PC-3 (cell line): ENCODE results near the gene VPS26C. TPM values are rescaled to one million over a fixed set of nuclear protein-coding genes. Genes with fewer than 3 reads are reported as not detected.

Source experiments
- ATAC-seq: fragments of 200-7000 bp; cut with Tn5 transposase; 2 replicates; pipeline ENCODE4 v1.9.1; 2020; ENCODE audit warnings: mild to moderate bottlenecking, moderate library complexity
- BruUV-seq: library from RNA; stranded (reverse); fragments of 400-500 nt; replicated peaks from 2 replicates; lab custom pipeline; 2021; lab: Mats Ljungman, UMichigan
- CTCF ChIA-PET: fragments of 300-600 bp; sonication (Branson Sonifier 250); formaldehyde crosslinking; loops from one replicate; lab custom pipeline; 2022; ENCODE audit warnings: antibody characterized with exemption; lab: Charles Lee
- POLR2A ChIA-PET: fragments of 300-600 bp; sonication (Branson Sonifier 250); formaldehyde crosslinking; loops from one replicate; lab custom pipeline; 2022; ENCODE audit warnings: antibody characterized with exemption; ENCODE audit not compliant: unreplicated experiment; lab: Charles Lee
- DNase-seq: peaks from one replicate; pipeline ENCODE4 v3.0.0-alpha.2; 2015
- H2AFZ ChIP-seq: fragments of 300-600 bp; sonication (generic); 2 replicates; pipeline ENCODE4 v1.6.0; 2016; ENCODE audit warnings: antibody characterized with exemption, low read length
- H3F3A ChIP-seq: fragments of 300-600 bp; sonication (generic); one replicate; pipeline ENCODE4 v1.6.0; 2017; ENCODE audit warnings: antibody characterized with exemption, low read length, control low read depth, mild to moderate bottlenecking; ENCODE audit not compliant: unreplicated experiment
- H3K27ac ChIP-seq: fragments of 300-600 bp; sonication (generic); 2 replicates; pipeline ENCODE4 v1.5.1; 2016; ENCODE audit warnings: mild to moderate bottlenecking, low read length
- H3K27me3 ChIP-seq: fragments of 300-600 bp; sonication (generic); 2 replicates; pipeline ENCODE4 v1.6.1; 2016; ENCODE audit warnings: low read length, mixed read lengths
- H3K36me3 ChIP-seq: fragments of 300-600 bp; sonication (generic); 2 replicates; pipeline ENCODE4 v1.6.1; 2016; ENCODE audit warnings: low read depth, mixed run types, low read length, mixed read lengths
- H3K4me1 ChIP-seq: fragments of 300-600 bp; sonication (generic); 2 replicates; pipeline ENCODE4 v1.5.1; 2016; ENCODE audit warnings: low read length; ENCODE audit not compliant: insufficient read depth
- H3K4me2 ChIP-seq: fragments of 300-600 bp; sonication (generic); 2 replicates; pipeline ENCODE4 v1.6.0; 2016; ENCODE audit warnings: low read length
- H3K4me3 ChIP-seq: fragments of 300-600 bp; sonication (generic); 2 replicates; pipeline ENCODE4 v1.5.1; 2016; ENCODE audit warnings: mild to moderate bottlenecking, low read length, mixed read lengths
- H3K79me2 ChIP-seq: fragments of 300-600 bp; sonication (generic); 2 replicates; pipeline ENCODE4 v1.6.1; 2017; ENCODE audit warnings: low read length, mixed read lengths
- H3K9ac ChIP-seq: fragments of 300-600 bp; sonication (generic); 2 replicates; pipeline ENCODE4 v1.6.0; 2016; ENCODE audit warnings: mild to moderate bottlenecking, low read length
- H3K9me2 ChIP-seq: fragments of 300-600 bp; sonication (generic); replicated peaks from 2 replicates; pipeline ENCODE4 v1.6.1; 2016; ENCODE audit warnings: mixed run types, low read length, mixed read lengths
- H3K9me3 ChIP-seq: fragments of 300-600 bp; sonication (generic); 2 replicates; pipeline ENCODE4 v1.6.1; 2016; ENCODE audit warnings: low read length, mixed read lengths
- H4K20me1 ChIP-seq: fragments of 300-600 bp; sonication (generic); 2 replicates; pipeline ENCODE4 v1.6.1; 2016; ENCODE audit warnings: low read length, mixed read lengths
- EZH2 ChIP-seq: fragments of 300-600 bp; sonication (generic); IDR thresholded peaks from one replicate; pipeline ENCODE4 v1.6.1; 2017; ENCODE audit warnings: antibody characterized with exemption, mild to moderate bottlenecking, low read length; ENCODE audit not compliant: unreplicated experiment
- EZH2phosphoT487 ChIP-seq: fragments of 300-600 bp; sonication (generic); IDR thresholded peaks from 2 replicates; pipeline ENCODE4 v1.6.1; 2018; ENCODE audit warnings: mild to moderate bottlenecking, antibody characterized with exemption, low read length, borderline replicate concordance
- intact Hi-C: fragments of 100-400 bp; cut with micrococcal nuclease; formaldehyde crosslinking; loops from 2 replicates; pipeline ENCODE4 v1.9.0; 2023
- total RNA-seq: library from RNA; depleted of rRNA; stranded (reverse); fragments of >200 nt; gene quantifications from 2 replicates; pipeline ENCODE4 v1.2.3, GENCODE V29; 2014
- TF ChIP-seq, protein P1 (sequence below): fragments of 300-600 bp; sonication (generic); conservative IDR thresholded peaks from 2 replicates; pipeline ENCODE4 v1.5.1; 2017; ENCODE audit warnings: antibody characterized with exemption, low read depth, mild to moderate bottlenecking, low read length

The VPS26C gene
- total RNA-seq, 1 experiment from 2014 or later = 63.3 TPM

DNA sequence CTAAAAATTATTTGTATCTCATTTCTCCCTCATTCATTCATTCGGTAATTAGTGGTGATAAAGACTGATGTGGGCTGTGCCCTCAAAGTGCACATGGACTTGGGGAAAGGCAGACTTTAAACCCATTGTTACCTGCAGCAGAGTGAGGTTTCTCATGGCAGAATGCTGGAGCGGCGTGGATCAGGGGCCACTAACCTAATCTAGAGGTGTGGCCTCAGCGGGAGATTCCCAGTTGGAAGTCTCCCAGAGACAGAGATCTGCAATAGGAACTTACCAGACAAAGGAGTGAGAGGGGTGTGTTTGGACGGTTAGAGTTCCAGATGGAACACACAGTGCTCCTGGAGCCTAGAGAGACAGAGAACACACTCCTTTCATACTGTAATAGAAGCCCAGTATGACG, 73.5 kb downstream of the VPS26C start:
- Histone ChIP-seq H4K20me1 (no peaks in the 10 kb centered on the region), H3F3A (peaks cover 5% of the 10 kb centered on the region), H3K9ac (no peak overlapping the region), H3K9me2 (no peaks in the 10 kb centered on the region), H3K27me3 (no peaks in the 10 kb centered on the region), H3K4me3 (no peak overlapping the region), H3K27ac (no peak overlapping the region), H2AFZ (no peak overlapping the region), H3K79me2 (no peaks in the 10 kb centered on the region), H3K4me1 (peaks cover 13% of the 10 kb centered on the region), H3K4me2 (no peak overlapping the region), H3K9me3 (no peaks in the 10 kb centered on the region), H3K36me3 (peaks cover 52% of the 10 kb centered on the region)
- intact Hi-C loops = no loop called here
- ChIA-PET CTCF (no interaction called here), POLR2A (no interaction called here)
- no peak for ATAC-seq
- no peak for DNase-seq
- BruUV-seq = no TSS peak
- TF ChIP-seq, protein P1, sequence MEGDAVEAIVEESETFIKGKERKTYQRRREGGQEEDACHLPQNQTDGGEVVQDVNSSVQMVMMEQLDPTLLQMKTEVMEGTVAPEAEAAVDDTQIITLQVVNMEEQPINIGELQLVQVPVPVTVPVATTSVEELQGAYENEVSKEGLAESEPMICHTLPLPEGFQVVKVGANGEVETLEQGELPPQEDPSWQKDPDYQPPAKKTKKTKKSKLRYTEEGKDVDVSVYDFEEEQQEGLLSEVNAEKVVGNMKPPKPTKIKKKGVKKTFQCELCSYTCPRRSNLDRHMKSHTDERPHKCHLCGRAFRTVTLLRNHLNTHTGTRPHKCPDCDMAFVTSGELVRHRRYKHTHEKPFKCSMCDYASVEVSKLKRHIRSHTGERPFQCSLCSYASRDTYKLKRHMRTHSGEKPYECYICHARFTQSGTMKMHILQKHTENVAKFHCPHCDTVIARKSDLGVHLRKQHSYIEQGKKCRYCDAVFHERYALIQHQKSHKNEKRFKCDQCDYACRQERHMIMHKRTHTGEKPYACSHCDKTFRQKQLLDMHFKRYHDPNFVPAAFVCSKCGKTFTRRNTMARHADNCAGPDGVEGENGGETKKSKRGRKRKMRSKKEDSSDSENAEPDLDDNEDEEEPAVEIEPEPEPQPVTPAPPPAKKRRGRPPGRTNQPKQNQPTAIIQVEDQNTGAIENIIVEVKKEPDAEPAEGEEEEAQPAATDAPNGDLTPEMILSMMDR = no peak
- TF ChIP-seq EZH2 (no peak), EZH2phosphoT487 (no peak)

DNA sequence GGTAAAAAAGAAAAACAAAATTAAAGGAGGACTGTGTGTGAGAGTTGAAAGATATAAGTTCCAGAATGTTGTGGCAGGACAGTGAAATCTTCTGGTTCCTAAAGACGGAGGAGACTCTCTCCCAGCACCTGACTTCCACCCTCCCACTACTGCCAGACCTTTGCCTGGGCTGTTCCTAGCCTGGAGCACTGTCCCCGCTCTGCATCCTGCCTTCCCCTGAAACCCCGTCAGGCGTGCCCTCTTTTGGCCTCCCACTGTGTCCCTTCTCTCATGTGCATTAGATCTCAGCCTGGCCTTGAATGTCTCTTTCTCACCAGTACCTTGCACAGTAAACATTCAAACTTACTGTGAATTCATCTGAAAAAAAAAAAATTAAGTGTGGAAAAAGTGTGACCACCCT, 74.1 kb downstream of the VPS26C start:
- ChIA-PET CTCF (no interaction called here), POLR2A (no interaction called here)
- peaks cover 7% of the 10 kb centered on the region; the same call in 1 of the 2 replicates for H3K4me1 ChIP-seq
- H3K79me2 ChIP-seq = no peaks in the 10 kb centered on the region
- TF ChIP-seq, protein P1 = no peak
- TF ChIP-seq EZH2phosphoT487 (no peak), EZH2 (no peak)
- no peak overlapping the region for H2AFZ ChIP-seq
- H4K20me1 ChIP-seq = no peaks in the 10 kb centered on the region
- no peak overlapping the region for H3K4me2 ChIP-seq
- H3K9me2 ChIP-seq = no peaks in the 10 kb centered on the region
- no peaks in the 10 kb centered on the region for H3K27me3 ChIP-seq
- no peak overlapping the region for H3K4me3 ChIP-seq
- no peak for DNase-seq
- H3K36me3 ChIP-seq = peaks cover 47% of the 10 kb centered on the region
- no TSS peak for BruUV-seq
- H3K27ac ChIP-seq = no peak overlapping the region
- ATAC-seq = no peak
- peaks cover 5% of the 10 kb centered on the region for H3F3A ChIP-seq
- no peaks in the 10 kb centered on the region for H3K9me3 ChIP-seq
- intact Hi-C loops = no loop called here
- no peak overlapping the region for H3K9ac ChIP-seq

DNA sequence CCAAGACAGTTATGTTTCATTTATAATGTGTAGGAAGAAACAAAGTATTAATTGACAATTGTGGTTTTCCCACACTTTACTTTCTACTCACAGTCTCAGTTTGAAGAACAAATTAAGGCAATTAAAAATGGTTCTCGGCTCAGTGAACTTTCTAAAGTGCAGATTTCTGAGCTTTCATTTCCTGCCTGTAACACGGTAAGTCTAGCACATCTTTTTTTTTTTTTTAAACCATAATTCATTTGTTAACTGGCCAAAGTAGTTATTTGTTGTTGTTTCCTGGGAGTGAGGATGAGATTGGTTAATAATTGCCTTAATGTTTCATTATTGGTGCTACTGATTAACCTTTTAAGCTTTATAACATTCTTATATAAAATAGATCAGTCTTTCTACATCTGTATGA, 75.1 kb downstream of the VPS26C start:
- H3K27me3 ChIP-seq = no peaks in the 10 kb centered on the region
- DNase-seq (no peak), ATAC-seq (no peak)
- H3K4me1 ChIP-seq = peaks cover 4% of the 10 kb centered on the region; the same call in 1 of the 2 replicates
- no peak overlapping the region for H3K9ac ChIP-seq
- no peak overlapping the region for H2AFZ ChIP-seq
- no peak overlapping the region for H3K4me2 ChIP-seq
- POLR2A ChIA-PET = no interaction called here
- no peaks in the 10 kb centered on the region for H3K79me2 ChIP-seq
- H3F3A ChIP-seq = peaks cover 5% of the 10 kb centered on the region
- CTCF ChIA-PET = no interaction called here
- H3K4me3 ChIP-seq = no peak overlapping the region
- intact Hi-C loops = no loop called here
- no peaks in the 10 kb centered on the region for H4K20me1 ChIP-seq
- no peaks in the 10 kb centered on the region for H3K9me3 ChIP-seq
- BruUV-seq = no TSS peak
- peaks cover 53% of the 10 kb centered on the region for H3K36me3 ChIP-seq
- no peaks in the 10 kb centered on the region for H3K9me2 ChIP-seq
- no peak overlapping the region for H3K27ac ChIP-seq
- TF ChIP-seq EZH2phosphoT487 (no peak), EZH2 (no peak)
- TF ChIP-seq, protein P1 = no peak
